SJCRH30 (cell line): ENCODE data around the gene INPP5F. TPM values are rescaled to one million over a fixed set of nuclear protein-coding genes. Genes with fewer than 3 reads are reported as not detected.
"Not testable (repeated sequence)": the region's sequence is repeated elsewhere in the genome, so short reads cannot be mapped to it uniquely, and the experiment has no call there.

ENCODE experiments used
- DNase-seq, 2 experiments: peaks; one replicate each; pipeline ENCODE4 v3.0.0-alpha.2; 2015 to 2020
- H3K27ac ChIP-seq: fragments of 250-450 bp; sonication (Bioruptor Pico); 2 replicates; pipeline ENCODE4 v1.5.1; 2020; ENCODE audit warnings: mild to moderate bottlenecking, moderate library complexity
- H3K27me3 ChIP-seq: fragments of 250-450 bp; sonication (Bioruptor Pico); 2 replicates; pipeline ENCODE4 v1.5.1; 2020; ENCODE audit warnings: mild to moderate bottlenecking, moderate library complexity
- H3K36me3 ChIP-seq: fragments of 250-450 bp; sonication (Bioruptor Pico); 2 replicates; pipeline ENCODE4 v1.5.1; 2020; ENCODE audit warnings: mild to moderate bottlenecking, moderate library complexity
- H3K4me1 ChIP-seq: fragments of 250-450 bp; sonication (Bioruptor Pico); 2 replicates; pipeline ENCODE4 v1.5.1; 2020; ENCODE audit warnings: mild to moderate bottlenecking, moderate library complexity
- H3K4me3 ChIP-seq: fragments of 250-450 bp; sonication (Bioruptor Pico); 2 replicates; pipeline ENCODE4 v1.5.1; 2020; ENCODE audit warnings: mild to moderate bottlenecking, moderate library complexity
- H3K9me3 ChIP-seq: fragments of 250-450 bp; sonication (Bioruptor Pico); replicated peaks from 2 replicates; pipeline ENCODE4 v1.5.1; 2020; ENCODE audit warnings: mild to moderate bottlenecking, moderate library complexity
- total RNA-seq: library from RNA; depleted of rRNA; stranded (reverse); fragments of >200 nt; shearing (Covaris generic); gene quantifications from 2 replicates; pipeline ENCODE4 v1.2.3, GENCODE V29; 2014

Gene INPP5F
- total RNA-seq, 1 experiment from 2014 or later = 13.8 TPM

DNA sequence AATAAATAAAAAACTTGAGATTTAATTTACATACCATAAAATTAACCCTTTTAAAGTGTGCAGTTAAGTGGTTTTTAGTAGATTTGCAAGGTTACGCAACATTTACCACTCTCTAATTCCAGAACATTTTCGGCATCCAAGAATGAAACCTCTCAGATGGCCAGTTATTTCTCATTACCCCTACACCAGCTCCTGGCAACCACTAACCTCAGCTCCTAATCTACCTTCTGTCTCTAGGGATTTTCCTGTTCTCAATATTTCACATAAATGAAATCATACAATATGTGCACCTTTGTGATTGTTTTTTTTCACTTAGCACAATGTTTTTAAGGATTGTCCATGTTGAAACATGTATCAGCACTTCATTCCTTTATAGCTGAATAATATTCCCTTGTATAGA, 45.1 kb downstream of the INPP5F start:
- H3K9me3 ChIP-seq = no peaks in the 10 kb centered on the region
- H3K27ac ChIP-seq = peak overlapping the region; percentile 80
- H3K36me3 ChIP-seq = no peaks in the 10 kb centered on the region
- H3K4me1 ChIP-seq = peaks cover 30% of the 10 kb centered on the region
- no peaks in the 10 kb centered on the region for H3K27me3 ChIP-seq
- no peak overlapping the region for H3K4me3 ChIP-seq
- peak in 1 of 2 experiments; percentile 35 for DNase-seq

DNA sequence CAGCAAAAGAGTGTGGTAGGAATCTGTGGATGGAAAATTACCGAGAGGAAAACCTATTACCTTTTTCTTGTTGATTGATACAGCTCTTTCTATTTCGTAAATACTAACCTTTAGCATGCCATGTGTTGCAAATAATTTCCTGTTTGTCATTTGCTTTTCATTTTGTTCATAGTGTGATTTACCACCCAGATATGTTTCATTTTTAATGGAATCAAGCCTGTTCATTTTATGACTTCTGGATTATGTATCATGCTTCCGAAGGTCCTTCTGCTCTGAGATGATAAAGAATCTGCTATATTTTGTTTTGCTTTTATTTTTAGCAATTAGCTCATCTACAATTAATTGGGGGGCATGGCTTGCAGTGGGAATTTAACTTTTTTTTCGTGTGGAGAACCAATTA, 46.5 kb downstream of the INPP5F start:
- Histone ChIP-seq H3K4me3 (no peak overlapping the region), H3K9me3 (no peaks in the 10 kb centered on the region), H3K27ac (no peak overlapping the region), H3K4me1 (peaks cover 30% of the 10 kb centered on the region), H3K36me3 (no peaks in the 10 kb centered on the region), H3K27me3 (no peaks in the 10 kb centered on the region)
- DNase-seq = no peak

DNA sequence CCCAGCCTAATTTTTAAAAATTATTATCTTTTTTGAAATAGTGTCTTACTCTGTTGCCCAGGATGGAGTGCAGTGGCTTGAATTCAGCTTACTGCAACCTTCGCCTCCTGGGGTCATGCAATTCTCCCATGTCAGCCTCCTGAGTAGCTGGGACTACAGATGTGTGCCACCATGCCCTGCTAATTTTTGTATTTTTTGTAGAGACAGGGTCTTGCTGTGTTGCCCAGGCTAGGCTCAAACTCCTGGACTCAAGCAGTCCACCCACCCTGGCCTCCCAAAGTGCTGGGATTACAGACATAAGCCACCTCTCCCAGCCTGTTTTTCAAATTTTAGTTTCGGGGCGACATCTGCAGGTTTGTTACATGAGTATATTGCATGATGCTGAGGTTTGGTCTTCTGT, 47.2 kb downstream of the INPP5F start:
- H3K36me3 ChIP-seq, H3K27ac ChIP-seq, DNase-seq, H3K27me3 ChIP-seq, H3K9me3 ChIP-seq, H3K4me3 ChIP-seq: not testable (repeated sequence)
- peaks cover 30% of the 10 kb centered on the region for H3K4me1 ChIP-seq

DNA sequence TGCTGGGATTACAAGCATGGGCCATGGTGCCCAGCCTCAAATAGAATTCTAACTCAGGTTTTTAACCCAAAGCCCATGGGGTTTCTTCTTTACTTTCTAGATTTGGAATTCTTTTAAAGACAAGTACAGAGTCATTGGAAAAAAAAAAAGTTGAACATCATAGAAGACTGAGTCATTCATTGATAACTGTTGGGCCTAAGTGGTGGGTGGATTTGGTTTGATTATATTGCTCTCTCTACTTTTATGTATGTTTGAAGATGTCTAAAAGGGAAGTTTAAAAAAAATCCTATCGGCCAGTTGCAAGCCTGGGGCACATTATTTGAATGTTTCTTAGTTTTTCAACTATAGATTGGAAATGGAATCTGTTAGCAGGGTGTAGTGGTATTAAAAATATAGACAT, 49.7 kb downstream of the INPP5F start:
- Histone ChIP-seq H3K4me1 (peaks cover 10% of the 10 kb centered on the region), H3K27ac (no peak overlapping the region), H3K27me3 (no peaks in the 10 kb centered on the region), H3K36me3 (no peaks in the 10 kb centered on the region), H3K9me3 (no peaks in the 10 kb centered on the region), H3K4me3 (no peak overlapping the region)
- no peak for DNase-seq

DNA sequence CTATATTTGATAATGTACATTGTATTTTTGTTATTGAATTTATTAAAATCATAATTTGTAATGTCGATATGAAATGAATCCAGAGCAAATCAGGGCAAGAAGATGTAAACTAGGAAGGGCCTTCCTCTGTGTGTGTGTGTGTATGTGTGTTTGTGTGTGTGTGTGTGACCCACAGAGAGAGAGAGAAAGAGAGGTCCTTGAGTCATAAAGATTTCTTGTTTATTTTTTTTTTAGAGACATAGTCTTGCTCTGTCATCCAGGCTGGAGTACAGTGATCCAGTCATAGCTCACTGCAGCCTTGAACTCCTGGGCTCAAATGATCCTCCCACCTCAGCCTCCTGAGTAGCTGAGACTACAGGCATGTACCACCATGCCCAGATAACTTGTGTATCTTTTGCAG, 50.7 kb downstream of the INPP5F start:
- Histone ChIP-seq H3K4me3 (no peak overlapping the region), H3K27ac (no peak overlapping the region), H3K9me3 (no peaks in the 10 kb centered on the region), H3K27me3 (no peaks in the 10 kb centered on the region), H3K36me3 (no peaks in the 10 kb centered on the region), H3K4me1 (peaks cover 1% of the 10 kb centered on the region)
- no peak for DNase-seq

DNA sequence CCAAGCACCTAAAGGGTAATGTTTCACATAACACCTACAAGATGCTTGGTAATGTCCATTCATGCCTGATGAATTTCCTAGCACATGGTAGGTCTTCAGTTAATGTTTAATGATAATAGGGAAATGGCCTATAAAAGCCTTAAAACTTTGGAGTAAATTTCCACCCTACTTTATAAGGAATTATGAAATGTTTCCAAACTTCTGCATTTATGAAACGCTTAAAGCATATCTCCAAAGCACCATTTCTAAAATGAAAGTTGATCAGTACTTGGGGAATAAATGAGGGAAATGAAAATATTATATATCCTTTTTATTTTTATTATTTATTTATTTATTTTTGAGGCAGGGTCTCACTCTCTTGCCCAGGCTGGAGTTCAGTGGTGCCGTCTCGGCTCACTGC, 51.8 kb downstream of the INPP5F start:
- no peaks in the 10 kb centered on the region for H3K36me3 ChIP-seq
- H3K27me3 ChIP-seq = no peaks in the 10 kb centered on the region
- H3K27ac ChIP-seq = no peak overlapping the region
- H3K9me3 ChIP-seq = no peaks in the 10 kb centered on the region
- no peak overlapping the region for H3K4me3 ChIP-seq
- peaks cover 8% of the 10 kb centered on the region for H3K4me1 ChIP-seq
- DNase-seq = no peak

DNA sequence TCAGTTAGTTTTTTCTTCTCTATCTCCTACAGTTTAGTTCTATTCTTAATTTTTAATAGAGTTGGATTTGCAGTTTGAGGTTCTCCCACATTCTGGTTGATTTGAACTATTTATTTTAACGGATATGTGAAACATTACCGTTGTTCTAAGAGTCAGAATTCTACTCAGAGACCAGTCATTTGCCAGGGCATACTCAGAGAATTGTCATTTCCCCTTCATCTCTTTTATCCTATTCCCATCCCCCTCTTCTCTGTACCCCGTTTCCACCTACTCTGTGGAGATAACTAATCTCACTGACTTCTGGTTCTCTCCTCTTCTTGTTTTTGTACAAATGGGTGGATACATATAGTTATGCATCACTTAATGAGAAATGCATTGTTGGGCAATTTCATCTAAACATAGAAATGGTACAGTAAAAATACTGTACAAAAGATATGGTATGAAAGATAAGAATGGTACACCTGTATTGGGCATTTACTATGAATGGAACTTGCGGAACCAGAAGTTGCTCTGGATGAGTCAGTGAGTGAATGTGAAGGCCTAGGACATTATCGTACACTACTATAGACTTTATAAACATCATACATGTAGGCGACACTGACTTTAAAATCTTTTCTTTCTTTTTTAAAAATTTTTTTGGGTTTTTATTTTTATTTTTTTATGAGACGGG, 53.1 kb downstream of the INPP5F start:
- Histone ChIP-seq H3K36me3 (no peaks in the 10 kb centered on the region), H3K9me3 (no peaks in the 10 kb centered on the region), H3K4me3 (no peak overlapping the region), H3K27me3 (no peaks in the 10 kb centered on the region), H3K4me1 (peaks cover 16% of the 10 kb centered on the region), H3K27ac (no peak overlapping the region)
- DNase-seq = no peak

DNA sequence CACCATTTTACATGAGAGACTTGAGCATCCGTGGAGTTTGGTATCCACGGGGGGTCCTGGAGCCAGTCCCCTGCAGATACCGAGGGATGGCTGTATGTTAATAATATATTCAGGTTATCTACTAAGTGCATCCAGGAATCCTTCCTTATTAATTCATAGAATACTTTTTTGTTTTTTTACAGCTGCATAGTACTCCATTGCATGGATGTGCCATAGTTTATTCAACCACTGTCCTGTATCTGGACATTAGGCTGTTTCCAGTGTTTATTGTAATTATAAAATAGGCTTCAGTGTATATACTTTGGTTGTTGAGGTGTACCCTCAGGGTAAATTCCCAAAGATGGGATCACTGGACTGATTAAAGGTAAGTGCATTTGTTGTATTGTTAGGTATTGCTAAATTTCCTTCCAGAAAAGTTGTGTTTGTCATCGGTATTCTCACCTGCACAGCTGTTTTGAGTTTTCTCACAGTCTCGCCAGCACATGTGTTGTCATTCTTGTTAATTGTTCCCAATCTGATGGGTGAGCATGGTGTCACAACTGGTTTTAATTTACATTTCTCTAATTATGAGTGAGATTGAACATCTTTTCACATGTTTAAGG, 55.1 kb downstream of the INPP5F start:
- H3K27me3 ChIP-seq = no peaks in the 10 kb centered on the region
- peaks cover 35% of the 10 kb centered on the region for H3K4me1 ChIP-seq
- DNase-seq = no peak
- no peaks in the 10 kb centered on the region for H3K36me3 ChIP-seq
- no peak overlapping the region for H3K27ac ChIP-seq
- H3K4me3 ChIP-seq = no peak overlapping the region
- no peaks in the 10 kb centered on the region for H3K9me3 ChIP-seq

DNA sequence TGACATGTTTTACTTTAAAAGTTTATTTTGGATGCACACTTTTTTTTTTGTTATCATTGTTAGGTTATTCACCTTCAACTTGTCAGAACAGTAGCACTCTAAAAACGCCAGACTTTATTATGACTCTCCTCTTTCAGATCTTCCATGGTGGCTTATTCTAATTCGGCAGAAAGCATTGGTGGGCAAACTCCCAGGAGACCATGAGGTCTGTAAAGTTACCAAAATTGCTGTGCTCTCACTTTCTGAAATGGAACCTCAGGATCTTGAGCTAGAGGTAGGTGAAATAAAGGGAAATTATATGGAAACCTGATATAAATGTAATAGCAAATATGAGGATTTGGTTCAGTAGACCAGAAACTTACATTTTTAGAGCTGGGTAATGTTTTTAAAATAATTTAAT, 55.6 kb downstream of the INPP5F start:
- Histone ChIP-seq H3K4me1 (peaks cover 38% of the 10 kb centered on the region), H3K27ac (no peak overlapping the region), H3K36me3 (no peaks in the 10 kb centered on the region), H3K4me3 (no peak overlapping the region), H3K27me3 (no peaks in the 10 kb centered on the region), H3K9me3 (no peaks in the 10 kb centered on the region)
- peak in 1 of 2 experiments; percentile 51 for DNase-seq

DNA sequence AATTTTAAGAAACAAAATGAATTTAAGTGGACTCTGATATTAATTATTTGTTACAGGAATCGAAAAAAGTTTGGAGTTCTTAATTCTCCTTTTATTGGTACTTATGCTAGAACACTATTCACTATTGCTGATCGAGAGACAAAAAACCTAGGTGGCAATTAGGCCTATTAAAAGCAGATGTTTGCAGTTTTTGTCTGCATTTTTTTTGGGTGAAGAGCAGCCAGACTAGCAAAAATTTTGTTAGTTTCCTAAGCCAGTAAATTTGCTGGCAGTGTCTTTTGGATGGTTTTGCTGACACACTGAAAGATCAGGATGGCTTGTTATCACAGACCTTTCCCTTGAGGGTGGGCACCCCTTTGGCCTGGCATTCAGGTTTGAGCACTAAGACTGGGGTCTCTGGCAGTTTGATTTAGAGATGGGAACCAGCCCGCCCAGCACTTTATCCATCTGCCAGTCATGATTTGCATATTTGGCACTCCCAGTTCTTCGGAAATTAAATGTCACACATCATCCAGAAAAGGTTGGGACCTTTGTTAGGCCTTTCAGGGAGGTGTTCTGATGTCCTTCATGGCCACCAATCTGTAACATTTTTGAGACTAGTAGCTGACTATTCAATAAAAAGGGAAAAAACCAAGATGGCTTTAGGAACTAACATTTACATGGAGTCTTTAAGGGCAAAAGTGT, 57.3 kb downstream of the INPP5F start:
- Histone ChIP-seq H3K27ac (peak overlapping the region; percentile 48; the same call in 1 of the 2 replicates), H3K9me3 (no peaks in the 10 kb centered on the region), H3K27me3 (no peaks in the 10 kb centered on the region), H3K4me3 (no peak overlapping the region), H3K36me3 (no peaks in the 10 kb centered on the region), H3K4me1 (peaks cover 43% of the 10 kb centered on the region)
- no peak for DNase-seq

DNA sequence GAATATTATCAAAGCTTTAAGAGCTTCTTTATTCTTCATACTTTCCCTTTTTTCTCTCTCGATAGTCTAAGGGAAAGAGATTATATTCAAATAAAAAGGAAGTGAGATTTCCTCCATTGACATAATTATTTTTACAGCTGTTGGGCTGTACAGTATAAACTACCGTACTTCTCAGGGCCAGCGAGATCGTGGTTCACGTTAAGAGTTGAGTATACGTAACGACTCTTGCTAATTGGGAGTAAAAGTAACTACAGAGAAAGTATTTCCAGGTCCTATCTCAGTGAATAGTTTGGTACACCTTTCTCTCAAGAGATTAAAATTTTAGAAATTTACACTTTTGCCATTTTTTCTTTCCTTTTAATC, 57.8 kb downstream of the INPP5F start:
- Histone ChIP-seq H3K27ac (peak overlapping the region; percentile 48; the same call in 1 of the 2 replicates), H3K9me3 (no peaks in the 10 kb centered on the region), H3K36me3 (no peaks in the 10 kb centered on the region), H3K4me1 (peaks cover 43% of the 10 kb centered on the region), H3K4me3 (no peak overlapping the region), H3K27me3 (no peaks in the 10 kb centered on the region)
- peak in 1 of 2 experiments; percentile 38 for DNase-seq

DNA sequence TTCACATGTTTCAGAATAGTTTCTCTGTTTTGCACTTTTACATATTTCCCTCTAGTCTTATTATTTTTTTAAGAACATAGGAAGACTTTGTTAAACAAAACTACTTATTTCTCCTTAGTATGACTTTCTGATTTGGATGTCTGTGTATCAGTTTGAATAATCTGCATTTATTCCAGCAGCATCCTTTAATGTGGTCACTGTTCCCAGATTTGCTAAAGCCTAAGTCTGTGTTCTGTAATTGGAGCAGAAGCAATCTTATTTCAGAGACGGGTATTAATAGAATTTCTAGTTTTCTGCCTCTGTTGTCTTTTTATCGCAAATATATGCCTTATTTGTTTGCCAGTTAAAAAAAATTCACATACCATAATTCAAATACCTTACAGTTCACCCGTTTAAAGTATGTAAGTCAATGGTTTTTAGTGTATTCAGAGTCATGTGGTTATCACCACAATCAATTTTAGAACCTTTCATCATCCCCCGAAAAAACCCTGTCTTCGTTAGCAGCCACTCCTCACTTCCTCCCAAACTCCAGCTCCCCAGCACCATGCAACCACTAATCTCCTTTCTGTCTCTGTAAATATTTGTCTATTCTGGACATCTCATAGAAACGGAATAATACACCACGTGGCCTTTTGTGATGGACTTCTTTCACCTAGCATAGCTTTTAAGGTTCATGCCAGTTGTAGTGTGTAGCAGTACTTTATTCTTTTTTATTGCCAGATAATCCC, 58.7 kb downstream of the INPP5F start:
- DNase-seq = peak; percentile 39 to 57
- no peaks in the 10 kb centered on the region for H3K36me3 ChIP-seq
- H3K27ac ChIP-seq = peak overlapping the region; percentile 48
- peaks cover 43% of the 10 kb centered on the region for H3K4me1 ChIP-seq
- H3K27me3 ChIP-seq = no peaks in the 10 kb centered on the region
- H3K4me3 ChIP-seq = peak overlapping the region; percentile 15
- H3K9me3 ChIP-seq = no peaks in the 10 kb centered on the region

DNA sequence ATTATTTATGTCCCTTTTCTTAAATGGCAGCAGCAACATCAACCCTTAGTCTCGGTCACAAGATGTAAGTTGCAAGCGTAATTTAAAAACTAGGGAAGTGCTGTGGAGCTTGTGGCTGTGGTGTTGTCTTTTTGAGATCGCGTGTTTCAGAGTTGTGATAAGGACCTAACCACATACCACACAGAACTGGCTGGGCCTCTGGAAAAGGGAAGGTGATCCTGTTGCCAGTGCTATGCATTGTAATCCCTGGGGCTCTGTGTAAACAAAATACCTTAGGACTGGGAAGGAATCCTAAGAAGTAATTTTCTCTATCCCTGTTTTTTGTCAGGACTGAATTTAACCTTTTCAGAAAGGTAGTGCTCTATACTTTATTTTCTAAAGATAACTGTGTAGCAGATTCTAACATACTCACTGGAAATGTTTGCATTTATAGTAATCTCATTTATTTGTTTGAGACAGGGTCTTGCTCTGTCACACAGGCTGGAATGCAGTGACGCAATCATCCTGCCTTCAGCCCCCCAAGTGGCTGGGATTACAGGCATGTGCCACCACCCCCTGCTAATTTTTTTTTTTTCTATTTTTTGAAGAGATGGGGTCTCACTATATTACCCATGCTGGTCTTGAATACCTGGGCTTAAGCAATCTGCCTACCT, 60.4 kb downstream of the INPP5F start:
- Histone ChIP-seq H3K27ac (peak overlapping the region; percentile 33; the same call in 1 of the 2 replicates), H3K4me1 (peaks cover 43% of the 10 kb centered on the region)
- peak; percentile 74 to 80 for DNase-seq

DNA sequence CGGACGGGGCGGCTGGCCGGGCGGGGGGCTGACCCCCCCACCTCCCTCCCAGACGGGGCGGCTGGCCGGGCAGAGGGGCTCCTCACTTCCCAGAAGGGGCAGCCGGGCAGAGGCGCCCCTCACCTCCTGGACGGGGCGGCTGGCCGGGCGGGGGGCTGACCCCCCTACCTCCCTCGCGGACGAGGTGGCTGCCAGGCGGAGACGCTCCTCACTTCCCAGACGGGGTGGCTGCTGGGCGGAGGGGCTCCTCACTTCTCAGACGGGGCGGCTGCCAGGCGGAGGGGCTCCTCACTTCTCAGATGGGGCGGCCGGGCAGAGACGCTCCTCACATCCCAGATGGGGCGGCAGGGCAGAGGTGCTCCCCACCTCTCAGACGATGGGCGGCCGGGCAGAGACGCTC, 69.3 kb downstream of the INPP5F start:
- not testable (repeated sequence) for DNase-seq, H3K27me3 ChIP-seq, H3K4me1 ChIP-seq, H3K36me3 ChIP-seq, H3K27ac ChIP-seq, H3K4me3 ChIP-seq, H3K9me3 ChIP-seq

More for the DNA sequence above, 60.4 kb downstream of the INPP5F start:
- Histone ChIP-seq H3K36me3 (no peaks in the 10 kb centered on the region), H3K9me3 (no peaks in the 10 kb centered on the region), H3K4me3 (peak overlapping the region; percentile 6; the same call in 1 of the 2 replicates), H3K27me3 (no peaks in the 10 kb centered on the region)
